GM12878 (cell line): ENCODE data around the gene EMC6. TPM values are rescaled to one million over a fixed set of nuclear protein-coding genes. Genes with fewer than 3 reads are reported as not detected.

Source experiments
- ATF2 ChIP-seq: IDR thresholded peaks from 2 replicates; pipeline ENCODE4 v1.6.1; 2012; ENCODE audit warnings: low read length, inconsistent platforms
- BCL11A ChIP-seq: IDR thresholded peaks from 2 replicates; pipeline ENCODE4 v1.6.1; 2011; ENCODE audit warnings: low read depth, low read length
- CBX3 ChIP-seq: fragments of 200-600 bp; sonication (generic); IDR thresholded peaks from 2 replicates; pipeline ENCODE4 v1.6.1; 2016; ENCODE audit warnings: low read depth, borderline replicate concordance
- CHD1 ChIP-seq: IDR thresholded peaks from 2 replicates; pipeline ENCODE4 v1.6.1; 2012; ENCODE audit warnings: low read depth, low read length, improper control_type of control experiment
- CHD4 ChIP-seq: fragments of 200-600 bp; sonication (generic); IDR thresholded peaks from 2 replicates; pipeline ENCODE4 v1.6.1; 2016; ENCODE audit warnings: mild to moderate bottlenecking
- EED ChIP-seq: sonication (generic); IDR thresholded peaks from 2 replicates; pipeline ENCODE4 v1.6.1; 2016; ENCODE audit warnings: antibody characterized with exemption, low read depth
- ELK1 ChIP-seq: IDR thresholded peaks from 2 replicates; pipeline ENCODE4 v1.6.1; 2012; ENCODE audit warnings: low read depth, low read length, improper control_type of control experiment
- GATAD2B ChIP-seq: fragments of 450-650 bp; conservative IDR thresholded peaks from 2 replicates; pipeline ENCODE4 v1.6.1; 2017; ENCODE audit warnings: low read depth, mild to moderate bottlenecking, moderate library complexity
- IRF5 ChIP-seq: fragments of 450-650 bp; IDR thresholded peaks from 2 replicates; pipeline ENCODE4 v1.6.1; 2017; ENCODE audit warnings: borderline replicate concordance
- LARP7 ChIP-seq: fragments of 450-650 bp; IDR thresholded peaks from 2 replicates; pipeline ENCODE4 v1.6.1; 2017; ENCODE audit warnings: mild to moderate bottlenecking
- MTA2 ChIP-seq: fragments of 450-650 bp; IDR thresholded peaks from 2 replicates; pipeline ENCODE4 v1.6.1; 2016; ENCODE audit warnings: low read depth, mild to moderate bottlenecking, moderate library complexity
- NBN ChIP-seq: fragments of 450-650 bp; IDR thresholded peaks from 2 replicates; pipeline ENCODE4 v1.6.1; 2016
- PAX5 ChIP-seq: IDR thresholded peaks from 2 replicates; pipeline ENCODE4 v1.6.1; 2011; ENCODE audit warnings: low read depth, low read length, borderline replicate concordance
- PML ChIP-seq: IDR thresholded peaks from 2 replicates; pipeline ENCODE4 v1.6.1; 2012; ENCODE audit warnings: low read length, inconsistent platforms
- PRDM15 ChIP-seq: fragments of 450-650 bp; formaldehyde crosslinking; IDR thresholded peaks from 2 replicates; pipeline ENCODE4 v1.4.0; 2020; ENCODE audit warnings: mild to moderate bottlenecking, moderate library complexity
- RAD51 ChIP-seq: fragments of 450-650 bp; IDR thresholded peaks from 2 replicates; pipeline ENCODE4 v1.6.1; 2016; ENCODE audit warnings: moderate library complexity, mild to moderate bottlenecking, inconsistent platforms
- RBBP5 ChIP-seq: fragments of 200-600 bp; sonication (generic); conservative IDR thresholded peaks from 2 replicates; pipeline ENCODE4 v1.6.1; 2016
- SMARCA5 ChIP-seq: fragments of 450-650 bp; IDR thresholded peaks from 2 replicates; pipeline ENCODE4 v1.6.1; 2017; ENCODE audit warnings: mild to moderate bottlenecking
- SMC3 ChIP-seq: IDR thresholded peaks from 2 replicates; pipeline ENCODE4 v1.6.1; 2011; ENCODE audit warnings: low read length, improper control_type of control experiment, borderline replicate concordance
- SPI1 ChIP-seq: IDR thresholded peaks from 2 replicates; pipeline ENCODE4 v1.6.1; 2011; ENCODE audit warnings: low read depth, mild to moderate bottlenecking, low read length, moderate library complexity, borderline replicate concordance; ENCODE audit not compliant: insufficient read depth
- SREBF1 ChIP-seq: IDR thresholded peaks from 2 replicates; pipeline ENCODE4 v1.6.1; 2012; ENCODE audit warnings: mild to moderate bottlenecking, low read length
- YBX1 ChIP-seq: fragments of 450-650 bp; IDR thresholded peaks from 2 replicates; pipeline ENCODE4 v1.6.1; 2016; ENCODE audit warnings: antibody characterized with exemption
- ZNF207 ChIP-seq: fragments of 450-650 bp; IDR thresholded peaks from 2 replicates; pipeline ENCODE4 v1.6.1; 2014; ENCODE audit warnings: antibody characterized with exemption, mild to moderate bottlenecking, borderline replicate concordance
- ZNF217 ChIP-seq: fragments of 450-650 bp; IDR thresholded peaks from 2 replicates; pipeline ENCODE4 v1.6.1; 2017; ENCODE audit warnings: antibody characterized with exemption, mild to moderate bottlenecking
- ZNF24 ChIP-seq: fragments of 450-650 bp; IDR thresholded peaks from 2 replicates; pipeline ENCODE4 v1.6.1; 2017; ENCODE audit warnings: antibody characterized with exemption, mild to moderate bottlenecking
- ZNF274 ChIP-seq: IDR thresholded peaks from one replicate; pipeline ENCODE4 v1.8.0; 2011; ENCODE audit not compliant: insufficient read length, insufficient read depth
- ZZZ3 ChIP-seq: IDR thresholded peaks from 2 replicates; pipeline ENCODE4 v1.6.1; 2011; ENCODE audit warnings: low read depth; ENCODE audit not compliant: control insufficient read depth, insufficient read length
- polyA plus RNA-seq, 11 experiments: library from polyadenylated mRNA; depleted of rRNA in 4 of 11; unstranded in 6 of 11; stranded (reverse) in 5 of 11; fragments of >200 nt; fragmentation: Nextera tagmentation in 4 of 11; fragmentation: Illumina TruSeq in 1 of 11; extraction: Ambion mirVana in 4 of 11; extraction: Trizol in 1 of 11; gene quantifications; 1 replicate in 1 of 11; 2 replicates in 10 of 11; pipeline versions ENCODE4 v1.2.1 to v1.2.3, GENCODE V29; 2011 to 2016; ENCODE audit warnings: inconsistent platforms in 2 of 11, missing spikeins in 2 of 11, low read depth in 1 of 11
- total RNA-seq, 4 experiments: library from RNA; depleted of rRNA in 3 of 4; stranded (reverse); fragments of >200 nt in 3 of 4; fragmentation: Illumina TruSeq in 1 of 4; extraction: Trizol in 1 of 4; gene quantifications; 2 replicates each; pipeline versions ENCODE4 v1.2.1 to v1.2.3, GENCODE V29; 2013 to 2021

EMC6 gene
- total and polyA plus RNA-seq, 10 of the 15 experiments (the other 5 are each of a cell fraction or from before 2014, with no cell fraction given), result 5.1 to 172 (median 35.9) TPM

GRCh38 chr17:3683054-3683511 is 14.5 kb downstream of the EMC6 start (continued):
- no peak for TF ChIP-seq RAD51
- no peak for TF ChIP-seq CHD4
- peak; percentile 80 for TF ChIP-seq SMARCA5
- peak; percentile 50; the same call in 1 of the 2 replicates for TF ChIP-seq ZNF217
- 0 out of 2 replicates have a peak, but pooled peaks have one; percentile 42 for TF ChIP-seq ZNF24
- no peak for TF ChIP-seq ATF2
- TF ChIP-seq SMC3, result peak; percentile 77
- no peak for TF ChIP-seq SPI1
- TF ChIP-seq GATAD2B, result peak; percentile 77
- peak; percentile 73; the same call in 1 of the 2 replicates for TF ChIP-seq ZNF207
- TF ChIP-seq CBX3, result no peak
- TF ChIP-seq RBBP5, result no peak
- TF ChIP-seq CHD1, result no peak
- TF ChIP-seq ZNF274, result no peak
- TF ChIP-seq PAX5, result peak; percentile 51; the same call in 1 of the 2 replicates
- TF ChIP-seq NBN, result peak; percentile 82
- no peak for TF ChIP-seq YBX1
- no peak for TF ChIP-seq IRF5
- TF ChIP-seq MTA2, result peak; percentile 67
- peak; percentile 71 for TF ChIP-seq LARP7
- TF ChIP-seq BCL11A, result no peak
- no peak for TF ChIP-seq EED
- TF ChIP-seq PML, result no peak
- TF ChIP-seq ZZZ3, result no peak
- no peak for TF ChIP-seq PRDM15
- TF ChIP-seq SREBF1, result no peak
- TF ChIP-seq ELK1, result no peak
